Measurements from ENCODE around the gene MCC.

The MCC gene

DNA sequence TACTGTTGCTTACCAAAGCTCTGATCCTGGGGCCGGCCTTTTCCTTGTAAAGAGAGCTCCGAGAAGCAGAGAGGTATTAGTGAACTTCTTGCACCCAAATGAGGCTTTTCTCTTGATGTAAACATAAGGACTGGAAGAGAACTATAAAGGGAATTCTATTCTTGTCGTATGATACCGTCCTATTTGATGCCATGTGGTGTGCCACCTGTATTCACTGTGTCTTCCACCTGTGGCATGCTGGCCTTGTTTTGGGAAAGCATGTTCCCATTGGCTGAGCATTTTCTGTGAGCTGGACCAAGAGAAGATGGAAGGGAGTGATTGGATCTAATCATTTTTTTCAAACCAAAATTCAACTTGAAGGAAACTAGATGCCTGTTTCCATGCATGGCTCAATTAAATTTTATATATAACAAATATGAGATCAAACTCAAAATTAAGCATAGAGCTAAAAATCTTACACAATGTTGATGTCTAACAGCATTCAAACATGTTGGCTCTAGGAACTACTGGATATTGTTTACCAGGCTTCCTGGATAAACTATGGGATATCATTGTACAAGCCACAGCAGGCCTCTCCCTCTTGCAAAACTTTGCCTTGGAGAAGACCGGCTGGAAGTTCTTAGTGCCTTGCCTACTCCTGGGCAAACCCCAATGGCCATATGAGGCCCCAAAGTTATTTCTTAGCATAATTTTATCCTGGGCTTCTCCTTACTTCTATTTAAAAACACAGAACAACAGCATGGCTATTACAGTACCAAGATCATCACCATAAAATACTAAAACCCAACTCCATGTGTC is 168.8 kb downstream of the MCC start:
- no peak for ATAC-seq
- DNase-seq = no peak

DNA sequence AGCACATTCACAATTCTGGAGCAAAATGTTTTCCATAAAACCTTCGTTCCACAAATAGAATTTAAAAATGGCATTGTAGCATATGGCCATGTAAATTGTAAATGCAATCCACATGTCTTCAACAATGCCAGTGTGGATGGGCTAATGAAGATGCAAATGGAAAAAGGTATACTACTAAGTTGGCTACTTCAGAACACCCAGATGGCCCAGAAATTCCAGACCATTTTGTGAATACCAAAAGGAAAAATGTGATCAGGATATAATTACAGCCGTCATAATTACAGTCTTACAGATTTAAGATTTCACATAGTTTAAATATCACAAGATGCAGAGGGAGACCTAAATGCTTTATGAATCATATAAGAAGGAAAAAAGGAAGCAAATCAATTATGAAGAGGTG is 170.6 kb downstream of the MCC start:
- ATAC-seq (no peak), DNase-seq (no peak)

DNA sequence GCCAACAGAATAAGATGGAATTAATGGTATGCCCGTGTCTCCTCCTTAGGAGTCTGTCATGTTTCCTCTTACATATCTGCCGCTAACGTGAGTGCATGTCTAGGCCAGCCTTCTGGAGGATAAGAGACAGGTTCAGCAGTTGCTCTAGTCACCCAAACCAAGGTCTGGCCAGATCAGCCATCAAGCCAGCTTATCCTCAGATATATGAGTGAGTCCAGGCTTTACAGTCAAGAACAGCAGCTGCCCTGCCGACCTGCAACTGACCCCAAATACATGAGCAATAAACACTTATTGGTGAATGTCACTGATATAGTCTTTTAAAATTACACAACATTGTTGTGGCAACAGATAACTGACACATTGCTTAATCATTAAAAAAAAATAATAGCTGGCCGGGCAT is 177.0 kb downstream of the MCC start:
- ATAC-seq = no peak
- DNase-seq = no peak

DNA sequence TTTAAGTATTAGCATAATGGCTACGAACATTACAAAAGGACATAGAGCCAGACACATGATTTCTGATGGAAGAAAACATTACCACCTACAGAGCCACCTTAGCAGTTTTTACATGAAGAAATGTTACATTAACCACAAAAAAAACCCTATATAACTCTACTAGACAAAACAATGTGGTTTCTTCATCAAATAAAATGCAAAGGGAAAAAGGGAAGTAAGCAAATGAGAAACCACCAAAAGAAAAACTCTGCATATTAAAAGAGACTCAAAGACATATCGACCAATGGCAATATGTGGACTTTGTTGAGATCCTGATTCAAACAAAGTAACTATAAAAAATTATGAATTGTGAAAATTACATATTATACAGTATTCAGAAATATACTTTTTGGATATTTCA is 186.1 kb downstream of the MCC start:
- DNase-seq = no peak

GRCh38 chr5:113299591-113299990 is 188.7 kb downstream of the MCC start:
- ATAC-seq = no peak
- no peak for DNase-seq

More for the DNA sequence above, 186.1 kb downstream of the MCC start:
- no peak for ATAC-seq

DNA sequence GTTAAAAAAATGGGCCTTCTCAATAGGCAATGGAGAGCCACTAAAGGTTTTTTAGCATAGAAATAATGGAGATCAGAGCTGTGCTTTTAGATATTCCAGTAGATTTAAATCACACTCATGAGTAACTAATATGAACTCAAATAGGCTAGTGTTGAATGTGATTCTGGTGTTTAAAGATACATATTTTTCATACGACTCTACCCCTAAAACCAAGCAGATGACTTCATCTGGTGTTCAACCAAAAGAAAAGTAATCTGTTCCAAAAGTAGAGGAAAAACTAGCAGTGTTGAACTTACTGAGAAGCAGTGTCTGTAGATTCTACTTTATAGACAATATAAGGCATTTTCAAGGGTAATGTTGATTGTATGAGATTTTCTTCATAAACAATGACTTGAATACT is 191.6 kb downstream of the MCC start:
- DNase-seq (no peak), ATAC-seq (no peak)

DNA sequence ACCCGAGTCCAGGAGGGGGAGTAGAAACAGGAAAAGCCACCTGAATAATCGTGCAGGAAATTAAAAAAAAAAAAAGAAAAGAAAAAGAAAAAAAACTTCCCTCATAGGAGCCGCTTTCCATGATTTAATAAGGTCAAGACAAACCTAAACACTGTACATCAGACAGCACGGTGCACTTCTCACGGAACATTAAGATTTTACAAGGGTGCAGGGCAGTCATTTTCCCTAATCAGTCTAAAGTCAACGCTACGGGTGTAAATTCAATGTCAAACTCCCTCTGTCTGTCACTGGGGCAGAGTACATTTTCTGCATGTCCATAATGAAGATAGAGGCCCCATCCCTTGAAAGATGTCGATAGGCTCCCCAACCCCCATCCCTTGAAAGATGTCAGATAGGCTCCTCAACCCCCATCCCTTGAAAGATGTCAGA is 193.1 kb downstream of the MCC start:
- ATAC-seq (no peak), DNase-seq (no peak)

DNA sequence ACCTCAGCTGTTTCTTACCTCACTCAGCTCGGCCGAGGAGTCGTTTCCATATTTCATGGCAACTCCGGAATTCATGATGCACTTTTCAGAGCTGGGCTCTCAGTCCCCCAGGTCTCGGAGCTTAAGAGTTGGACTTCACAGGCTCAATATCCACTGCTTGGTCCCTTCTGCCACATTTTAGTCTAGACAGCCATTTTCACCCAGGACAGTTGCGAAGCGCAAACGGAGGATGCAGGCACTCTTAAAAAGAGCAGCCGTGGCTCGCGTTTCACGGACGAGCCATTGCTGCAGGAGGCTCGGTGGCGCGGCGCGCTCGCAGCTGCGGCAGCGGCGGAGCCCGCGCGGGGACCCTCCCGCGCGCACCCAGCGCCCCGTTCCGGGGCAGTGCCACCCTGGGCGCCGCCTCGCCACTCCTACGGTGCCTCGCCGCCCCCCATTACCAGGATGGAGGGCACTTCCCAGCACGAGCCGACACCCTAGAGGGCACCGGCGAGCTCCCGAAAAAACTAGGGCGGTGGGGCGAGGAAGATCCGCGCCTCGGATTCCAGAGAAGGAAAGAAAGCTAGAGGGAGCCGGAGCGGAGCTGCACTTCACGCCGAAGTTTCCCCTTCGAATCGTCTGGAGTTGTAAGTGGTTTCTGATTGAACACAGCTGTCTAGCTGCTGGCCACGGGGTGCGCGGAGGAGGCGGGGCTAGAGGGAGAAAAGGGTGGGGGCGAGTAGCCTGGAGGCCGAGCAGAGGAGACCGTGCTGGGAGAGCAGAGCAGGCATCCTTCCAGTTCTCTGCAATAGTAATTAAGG is 193.7 kb downstream of the MCC start:
- peak; percentile 95 for ATAC-seq
- peak; percentile 82 for DNase-seq

- ATAC-seq (peak; percentile 16), DNase-seq (no peak)
Measured at GRCh38 chr5:113293975-113294310, 194.3 kb downstream of the MCC start.

GRCh38 chr5:113293068-113293974 is 194.9 kb downstream of the MCC start:
- no peak for ATAC-seq

DNA sequence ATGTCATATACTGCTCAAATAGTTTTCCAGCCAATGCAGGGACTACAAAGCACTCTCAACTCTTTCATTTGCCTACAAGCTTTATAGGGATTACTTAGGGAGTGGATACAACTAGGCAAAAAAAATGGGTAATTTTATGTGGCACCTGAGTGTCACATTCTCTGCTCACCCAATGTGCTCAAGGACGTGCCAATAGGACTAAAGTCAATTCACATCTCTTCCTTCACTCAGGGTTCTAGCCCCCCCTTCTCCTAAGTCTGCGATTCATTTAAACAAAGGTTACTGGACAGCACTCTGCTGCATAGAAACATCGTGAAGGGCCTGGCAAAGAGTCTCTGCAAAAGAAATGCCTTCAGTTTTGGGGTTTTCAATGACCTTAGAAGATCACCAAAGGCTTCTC is 195.8 kb downstream of the MCC start:
- DNase-seq = no peak
- no peak for ATAC-seq

More at GRCh38 chr5:113293068-113293974, 194.9 kb downstream of the MCC start:
- DNase-seq = peak; percentile 12

- DNase-seq (no peak), ATAC-seq (no peak)
Measured at GRCh38 chr5:113283558-113283957, 204.7 kb downstream of the MCC start.

DNA sequence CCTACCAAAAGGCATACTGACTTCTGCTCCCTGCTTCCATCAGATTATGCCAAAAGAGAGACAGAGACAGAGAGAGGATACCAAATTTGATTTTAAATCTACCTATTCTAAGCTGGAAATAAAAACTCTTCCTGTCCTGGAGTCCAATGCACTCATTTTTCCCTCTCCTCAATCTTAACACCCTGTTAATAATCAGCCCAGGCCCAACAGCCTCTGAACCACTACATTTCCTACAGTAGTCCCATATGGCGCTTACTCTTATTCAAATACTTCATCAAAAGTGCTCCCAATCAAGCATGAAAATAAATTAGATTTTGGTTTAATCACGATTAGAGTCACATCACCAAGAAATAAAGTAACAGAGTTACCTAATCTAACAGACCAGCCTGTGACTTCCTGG is 205.8 kb downstream of the MCC start:
- no peak for DNase-seq
- ATAC-seq = no peak

- ATAC-seq (no peak), DNase-seq (no peak)
Measured at GRCh38 chr5:113281194-113281593, 207.1 kb downstream of the MCC start.

DNA sequence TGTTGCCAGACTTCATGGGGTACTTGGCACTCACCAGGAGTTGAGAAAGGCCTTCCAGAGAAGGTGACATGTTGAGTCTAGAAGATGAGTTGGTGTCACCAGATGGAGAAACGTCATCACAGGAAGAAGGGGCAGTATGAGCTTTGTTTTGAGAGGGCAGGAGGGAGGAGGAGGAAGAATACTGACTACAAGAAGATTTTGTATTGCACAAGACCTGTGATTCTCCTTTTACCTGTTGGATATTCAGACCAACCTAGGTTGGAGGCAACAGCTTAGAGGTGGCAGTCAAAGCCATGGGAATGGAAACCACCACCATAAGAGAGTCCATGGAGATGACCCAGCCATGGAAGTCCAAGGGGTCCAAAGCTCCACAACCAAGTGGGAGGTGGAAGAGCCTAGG is 207.7 kb downstream of the MCC start:
- ATAC-seq (no peak), DNase-seq (no peak)

- peak; percentile 95 for ATAC-seq
- DNase-seq = no peak
Measured at GRCh38 chr5:113278976-113279375, 209.3 kb downstream of the MCC start.

- DNase-seq (no peak), ATAC-seq (no peak)
Measured at GRCh38 chr5:113276493-113276892, 211.8 kb downstream of the MCC start.

GRCh38 chr5:113276001-113276400 is 212.3 kb downstream of the MCC start:
- DNase-seq (no peak), ATAC-seq (no peak)

DNA sequence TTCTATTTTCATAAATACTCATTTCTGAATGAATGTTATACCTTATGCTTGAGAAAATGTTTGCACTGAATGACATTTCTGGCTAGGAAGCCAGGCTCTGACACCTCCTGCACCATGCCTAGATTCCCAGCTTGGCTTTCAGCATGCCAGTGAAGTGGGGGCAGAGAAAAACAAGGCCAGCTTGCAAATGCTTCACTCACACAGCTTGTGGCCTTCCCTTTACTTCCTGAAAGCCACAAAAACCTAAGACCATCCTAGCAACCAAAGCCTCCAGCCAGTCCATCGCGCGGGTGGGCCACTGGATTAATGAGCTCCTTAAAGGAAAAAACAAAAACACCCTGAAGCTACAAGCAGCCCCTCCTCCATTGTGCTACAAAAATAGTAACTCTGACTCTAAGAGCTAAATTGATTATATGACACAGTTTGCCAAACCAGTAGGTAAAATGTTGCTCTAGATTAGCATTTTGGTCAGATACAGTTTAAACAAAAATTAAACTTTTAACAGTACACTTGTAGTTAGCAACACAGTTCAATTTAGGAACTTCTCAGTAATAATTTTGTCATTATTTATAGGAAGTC is 213.3 kb downstream of the MCC start:
- DNase-seq = no peak
- no peak for ATAC-seq

DNA sequence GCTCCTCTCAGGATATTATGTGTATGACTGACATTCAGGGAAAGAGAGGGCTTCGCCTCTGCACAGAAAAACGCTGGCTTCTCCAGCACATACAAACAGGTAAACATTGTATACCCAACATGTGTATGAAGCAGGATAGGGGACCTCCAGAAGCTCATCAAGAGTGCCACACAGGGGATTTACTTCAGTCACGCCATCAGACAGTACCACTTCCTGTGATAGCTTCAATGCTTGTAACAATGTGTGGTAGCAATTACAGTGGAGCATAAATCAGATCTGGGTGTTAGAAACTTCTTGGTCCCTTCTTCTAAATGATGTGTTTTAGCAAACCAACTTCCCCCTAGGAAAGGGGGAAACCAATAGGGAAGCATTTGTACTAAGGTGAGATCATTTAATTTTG is 214.3 kb downstream of the MCC start:
- DNase-seq = no peak
- no peak for ATAC-seq

DNA sequence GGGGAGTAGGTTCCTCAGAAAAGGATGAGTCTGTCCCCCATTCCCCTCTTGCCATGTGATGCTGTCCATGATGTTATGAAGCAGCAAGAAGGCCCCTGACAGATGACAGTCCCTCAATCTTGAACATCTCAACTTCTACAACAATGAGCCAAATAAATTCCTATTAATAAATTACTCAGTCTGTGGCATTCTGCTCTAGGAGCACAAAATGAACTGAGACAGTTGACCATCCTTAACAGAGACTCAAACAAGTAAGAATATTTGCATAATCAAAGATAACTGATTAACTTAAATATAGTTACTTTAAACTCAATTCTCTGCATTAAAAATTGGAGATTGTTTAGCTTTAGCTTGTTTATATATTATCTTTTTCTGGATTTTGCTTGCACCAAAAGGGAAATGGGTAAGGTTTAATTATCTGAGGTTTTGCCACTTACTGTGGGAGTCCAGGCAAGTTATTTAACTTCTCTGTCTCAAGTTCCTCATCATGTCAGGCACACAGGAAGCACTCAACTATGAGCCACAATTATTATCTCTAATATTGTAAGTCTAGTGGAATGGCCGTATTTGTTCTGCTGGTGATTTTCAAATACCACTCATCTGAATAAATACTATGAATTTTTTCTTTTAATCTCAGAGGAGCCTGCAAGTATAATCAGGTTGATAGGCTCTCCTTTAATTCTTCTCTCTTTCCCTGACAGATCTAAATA is 216.4 kb downstream of the MCC start:
- DNase-seq = no peak
- no peak for ATAC-seq

DNA sequence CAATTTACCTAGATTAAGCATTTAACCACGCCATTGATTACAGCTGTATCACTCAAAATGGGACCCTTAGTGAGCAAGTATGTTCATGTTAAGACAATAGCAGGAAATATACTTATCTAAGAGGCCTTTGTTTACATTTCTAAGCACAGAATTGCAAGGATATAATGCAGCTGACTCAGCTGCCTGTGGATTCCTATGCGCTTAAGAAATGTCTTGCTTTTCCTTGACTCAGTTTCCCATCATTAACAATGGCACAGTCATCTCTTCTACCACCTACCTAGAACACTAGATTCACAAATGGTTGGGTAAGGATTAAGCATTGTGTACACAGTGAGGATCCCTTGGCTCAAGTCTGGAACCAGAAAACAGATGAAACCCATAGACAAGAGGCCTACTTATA is 217.2 kb downstream of the MCC start:
- ATAC-seq (no peak), DNase-seq (no peak)
